ENCODE results near the gene KIF1C.
"Not testable (repeated sequence)": the region's sequence is repeated elsewhere in the genome, so short reads cannot be mapped to it uniquely, and the experiment has no call there.

The KIF1C gene

DNA sequence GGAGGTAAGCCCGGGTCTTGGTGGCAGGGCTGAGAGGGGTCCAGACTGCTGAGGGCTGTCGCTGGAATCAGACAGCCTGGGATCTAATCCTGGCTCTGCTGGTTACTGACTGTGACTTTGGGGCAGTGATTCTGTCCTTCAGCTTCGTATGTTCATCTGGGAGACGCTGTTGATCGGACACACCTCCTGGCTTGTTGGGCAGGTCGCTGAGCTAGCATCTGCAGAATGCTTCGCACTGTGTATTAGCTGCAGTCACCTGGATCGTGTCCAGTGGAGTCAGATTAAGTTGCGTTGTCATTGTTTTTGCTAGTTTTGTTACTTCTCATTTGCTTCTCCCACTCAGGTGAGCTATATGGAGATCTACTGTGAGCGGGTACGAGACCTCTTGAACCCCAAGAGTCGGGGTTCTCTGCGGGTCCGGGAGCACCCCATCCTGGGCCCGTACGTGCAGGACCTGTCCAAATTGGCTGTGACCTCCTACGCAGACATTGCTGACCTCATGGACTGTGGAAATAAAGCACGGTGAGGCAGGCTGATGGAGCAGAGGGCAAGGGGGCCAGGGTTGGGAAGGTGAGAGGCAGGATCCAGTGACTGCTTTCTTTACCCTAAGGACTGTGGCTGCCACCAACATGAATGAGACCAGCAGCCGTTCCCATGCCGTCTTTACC, 4.5 kb downstream of the KIF1C start:
- no peak for DNase-seq

DNA sequence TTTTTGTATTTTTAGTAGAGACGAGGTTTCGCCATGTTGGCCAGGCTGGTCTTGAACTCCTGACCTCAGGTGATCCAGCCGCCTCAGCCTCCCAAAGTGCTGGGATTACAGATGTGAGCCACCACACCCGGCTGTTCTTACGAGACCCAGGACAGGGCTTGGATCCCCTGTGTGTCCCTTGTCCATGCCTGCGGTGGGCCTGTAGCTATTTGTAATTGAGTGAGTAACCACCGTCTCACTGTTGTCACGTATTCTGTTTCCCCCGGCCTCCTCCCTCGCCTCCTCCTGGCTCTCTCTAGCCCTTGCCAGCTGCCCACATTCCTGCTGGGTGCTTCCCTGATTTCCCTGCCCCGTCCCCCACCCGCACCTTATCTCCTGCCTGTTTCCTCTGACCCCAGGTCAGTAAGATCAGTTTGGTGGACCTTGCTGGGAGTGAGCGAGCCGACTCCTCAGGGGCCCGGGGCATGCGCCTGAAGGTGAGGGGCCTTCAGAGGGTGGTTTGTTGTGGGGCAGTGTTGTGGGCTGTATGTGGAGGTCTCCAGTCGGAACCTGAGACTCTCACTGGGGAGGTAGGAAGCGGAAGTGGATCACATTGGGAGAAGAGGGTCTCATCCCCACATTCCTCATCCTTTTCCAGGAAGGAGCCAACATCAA, 5.6 kb downstream of the KIF1C start:
- DNase-seq, result no peak

DNA sequence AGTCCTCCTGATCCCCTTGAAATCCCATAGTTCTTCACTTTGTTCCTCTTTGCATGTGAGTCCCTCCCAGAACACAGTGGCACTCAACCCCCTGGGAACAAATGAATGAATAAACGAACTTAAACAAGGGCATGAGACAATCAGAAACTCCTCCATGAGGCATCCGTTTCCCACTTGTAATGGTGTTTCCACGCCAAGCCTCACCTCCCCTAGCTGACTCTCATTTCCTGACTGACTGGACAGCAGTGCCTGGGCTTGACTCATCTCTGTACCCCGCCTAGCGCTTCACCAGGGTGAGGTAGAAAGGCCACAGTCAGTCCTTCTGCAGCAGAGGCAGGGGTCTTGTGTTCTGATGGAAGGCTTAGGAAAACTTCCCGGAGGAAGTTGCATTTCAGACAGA, 14.2 kb downstream of the KIF1C start:
- no peak for DNase-seq

DNA sequence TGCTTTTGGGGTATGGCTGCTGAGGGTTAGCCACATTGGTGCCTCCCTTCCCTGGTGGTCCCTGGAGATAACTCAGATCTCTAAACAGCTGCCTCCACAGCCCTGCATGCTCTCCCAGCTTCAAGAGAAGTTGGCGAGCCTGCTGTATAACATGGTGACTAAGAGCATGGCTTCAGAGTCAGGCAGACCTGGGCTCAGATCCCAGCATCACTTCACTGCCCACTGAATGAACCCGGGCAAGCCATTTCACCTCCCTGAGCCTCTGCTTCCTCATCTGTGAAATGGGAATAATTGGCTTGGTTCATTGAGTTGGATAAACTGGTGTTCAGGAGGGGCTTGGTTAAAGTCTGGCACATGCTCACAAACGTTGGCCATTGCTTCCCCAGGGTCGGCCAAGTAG, 16.6 kb downstream of the KIF1C start:
- no peak for DNase-seq

DNA sequence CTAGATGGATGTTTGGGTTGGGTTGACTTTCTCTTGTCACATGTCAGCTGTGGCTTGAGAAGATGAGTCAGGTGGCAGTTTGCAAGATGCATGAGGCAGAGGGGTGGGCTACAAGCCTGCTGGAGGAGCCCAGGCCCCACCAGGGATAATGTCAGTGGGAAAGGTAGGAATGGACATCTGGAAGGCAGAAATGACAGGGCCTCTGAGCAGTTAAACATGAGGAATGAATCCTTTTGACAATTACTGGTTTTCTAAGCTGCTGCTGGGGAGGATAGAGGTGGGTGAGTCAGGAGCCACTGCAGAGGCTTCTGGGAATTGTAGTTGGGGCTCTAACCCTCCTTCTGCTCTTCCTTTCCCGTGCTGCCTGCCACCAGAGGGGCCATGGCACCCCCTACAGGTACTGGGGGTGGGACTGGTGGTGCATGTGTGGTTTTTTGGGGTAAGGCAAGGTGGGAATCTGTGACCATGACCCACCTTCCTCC, 21.8 kb downstream of the KIF1C start:
- DNase-seq, result no peak

DNA sequence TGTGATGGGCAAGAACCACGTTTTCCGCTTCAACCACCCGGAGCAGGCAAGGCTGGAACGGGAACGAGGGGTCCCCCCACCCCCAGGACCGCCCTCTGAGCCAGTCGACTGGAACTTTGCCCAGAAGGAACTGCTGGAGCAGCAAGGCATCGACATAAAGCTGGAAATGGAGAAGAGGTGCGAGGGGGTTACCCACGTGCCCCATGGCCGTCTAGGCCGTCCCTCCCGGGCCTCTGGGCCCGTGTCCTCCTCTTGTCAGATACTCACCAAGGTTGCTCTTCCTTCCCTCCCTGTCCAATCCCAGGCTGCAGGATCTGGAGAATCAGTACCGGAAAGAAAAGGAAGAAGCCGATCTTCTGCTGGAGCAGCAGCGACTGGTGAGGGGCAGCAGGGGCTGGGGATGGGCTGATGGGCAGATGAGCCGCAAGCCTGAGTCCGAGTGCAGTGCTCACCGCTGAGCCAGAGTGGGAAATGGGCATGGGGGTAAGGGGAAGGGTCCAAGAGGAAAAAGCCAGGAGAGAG, 22.8 kb downstream of the KIF1C start:
- DNase-seq, result no peak

DNA sequence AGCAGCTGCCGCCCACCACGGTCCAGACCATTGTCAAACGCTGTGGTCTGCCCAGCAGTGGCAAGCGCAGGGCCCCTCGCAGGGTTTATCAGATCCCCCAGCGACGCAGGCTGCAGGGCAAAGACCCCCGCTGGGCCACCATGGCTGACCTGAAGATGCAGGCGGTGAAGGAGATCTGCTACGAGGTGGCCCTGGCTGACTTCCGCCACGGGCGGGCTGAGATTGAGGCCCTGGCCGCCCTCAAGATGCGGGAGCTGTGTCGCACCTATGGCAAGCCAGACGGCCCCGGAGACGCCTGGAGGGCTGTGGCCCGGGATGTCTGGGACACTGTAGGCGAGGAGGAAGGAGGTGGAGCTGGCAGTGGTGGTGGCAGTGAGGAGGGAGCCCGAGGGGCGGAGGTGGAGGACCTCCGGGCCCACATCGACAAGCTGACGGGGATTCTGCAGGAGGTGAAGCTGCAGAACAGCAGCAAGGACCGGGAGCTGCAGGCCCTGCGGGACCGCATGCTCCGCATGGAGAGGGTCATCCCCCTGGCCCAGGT, 24.5 kb downstream of the KIF1C start:
- DNase-seq, result no peak

DNA sequence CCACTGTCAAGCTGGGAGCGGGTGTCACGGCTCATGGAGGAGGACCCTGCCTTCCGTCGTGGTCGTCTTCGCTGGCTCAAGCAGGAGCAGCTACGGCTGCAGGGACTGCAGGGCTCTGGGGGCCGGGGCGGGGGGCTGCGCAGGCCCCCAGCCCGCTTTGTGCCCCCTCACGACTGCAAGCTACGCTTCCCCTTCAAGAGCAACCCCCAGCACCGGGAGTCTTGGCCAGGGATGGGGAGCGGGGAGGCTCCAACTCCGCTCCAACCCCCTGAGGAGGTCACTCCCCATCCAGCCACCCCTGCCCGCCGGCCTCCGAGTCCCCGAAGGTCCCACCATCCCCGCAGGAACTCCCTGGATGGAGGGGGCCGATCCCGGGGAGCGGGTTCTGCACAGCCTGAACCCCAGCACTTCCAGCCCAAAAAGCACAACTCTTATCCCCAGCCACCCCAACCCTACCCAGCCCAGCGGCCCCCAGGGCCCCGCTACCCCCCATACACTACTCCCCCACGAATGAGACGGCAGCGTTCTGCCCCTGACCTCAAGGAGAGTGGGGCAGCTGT, 25.9 kb downstream of the KIF1C start:
- DNase-seq, result no peak

DNA sequence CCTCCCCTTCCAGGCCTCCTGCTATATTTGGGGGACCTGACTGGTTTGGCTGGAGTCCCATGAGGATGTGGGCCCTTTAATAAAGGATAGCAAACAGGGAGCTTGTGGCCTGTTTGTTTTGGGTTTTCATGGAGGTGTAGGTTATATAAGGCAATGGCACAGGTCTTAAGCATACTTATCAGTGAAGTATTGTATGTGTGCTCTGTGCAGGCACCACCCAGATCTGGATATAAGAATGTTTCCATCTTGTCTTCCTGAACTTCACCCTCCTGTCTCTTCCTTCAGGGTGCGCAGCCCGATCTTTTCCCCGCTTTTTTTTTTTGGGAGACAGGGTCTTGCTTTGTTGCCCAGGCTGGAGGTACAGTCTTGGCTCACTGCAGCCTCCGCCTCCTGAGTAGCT, 26.9 kb downstream of the KIF1C start:
- DNase-seq, result no peak

DNA sequence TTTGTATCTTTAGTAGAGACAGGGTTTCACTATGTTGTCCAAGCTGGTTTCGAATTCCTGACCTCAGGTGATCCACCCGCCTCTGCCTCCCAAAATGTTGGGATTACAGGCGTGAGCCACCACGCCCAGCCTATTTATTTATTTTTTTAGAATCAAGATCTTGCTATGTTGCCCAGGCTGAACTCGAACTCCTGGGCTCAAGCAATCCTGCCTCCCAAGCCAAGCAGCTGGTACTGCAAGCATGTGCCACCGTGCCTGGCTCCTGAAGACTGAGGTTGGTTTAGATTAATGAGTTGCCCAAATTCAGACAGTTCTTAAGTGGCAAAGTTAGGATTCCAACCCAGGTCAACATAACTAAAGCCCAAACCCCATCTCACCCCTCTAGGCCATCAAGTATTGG, 29.5 kb downstream of the KIF1C start:
- DNase-seq, result no peak

DNA sequence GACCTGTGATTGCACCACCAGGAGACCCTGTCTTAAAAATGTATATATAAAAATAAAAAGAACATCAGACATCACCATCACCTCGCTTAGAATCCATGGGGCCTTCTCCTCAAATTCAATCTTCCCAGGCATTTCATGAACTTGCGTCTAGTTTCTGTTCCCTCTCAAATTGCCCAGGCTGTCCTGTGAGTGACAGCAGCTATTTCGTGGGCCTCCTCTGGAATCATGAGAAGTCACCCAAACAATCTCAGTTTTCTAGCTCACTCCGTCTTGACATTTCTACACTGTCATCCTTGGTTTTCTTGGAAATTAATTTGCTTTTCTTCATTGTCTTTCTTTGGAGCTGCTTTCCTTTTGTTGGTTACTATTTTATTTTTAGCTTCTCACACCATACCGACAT, 30.2 kb downstream of the KIF1C start:
- no peak for DNase-seq

DNA sequence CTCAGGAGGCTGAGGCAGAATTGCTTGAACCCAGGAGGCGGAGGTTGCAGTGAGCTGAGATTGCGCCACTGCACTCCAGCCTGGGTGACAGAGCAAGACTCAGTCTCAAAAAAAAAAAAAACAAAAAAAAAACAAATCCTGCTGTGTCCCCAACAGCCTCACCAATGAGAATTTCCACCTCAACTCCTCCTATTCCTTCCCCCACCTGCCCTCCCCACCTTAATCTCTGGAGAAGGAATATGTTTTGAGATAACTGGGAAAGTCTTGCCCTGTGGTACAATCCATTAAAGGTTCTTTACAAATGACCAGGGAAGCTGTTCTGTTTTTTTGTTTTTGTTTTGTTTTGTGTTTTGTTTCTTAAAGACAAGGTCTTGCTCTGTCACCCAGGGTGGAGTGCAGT, 32.4 kb downstream of the KIF1C start:
- DNase-seq, result not testable (repeated sequence)

DNA sequence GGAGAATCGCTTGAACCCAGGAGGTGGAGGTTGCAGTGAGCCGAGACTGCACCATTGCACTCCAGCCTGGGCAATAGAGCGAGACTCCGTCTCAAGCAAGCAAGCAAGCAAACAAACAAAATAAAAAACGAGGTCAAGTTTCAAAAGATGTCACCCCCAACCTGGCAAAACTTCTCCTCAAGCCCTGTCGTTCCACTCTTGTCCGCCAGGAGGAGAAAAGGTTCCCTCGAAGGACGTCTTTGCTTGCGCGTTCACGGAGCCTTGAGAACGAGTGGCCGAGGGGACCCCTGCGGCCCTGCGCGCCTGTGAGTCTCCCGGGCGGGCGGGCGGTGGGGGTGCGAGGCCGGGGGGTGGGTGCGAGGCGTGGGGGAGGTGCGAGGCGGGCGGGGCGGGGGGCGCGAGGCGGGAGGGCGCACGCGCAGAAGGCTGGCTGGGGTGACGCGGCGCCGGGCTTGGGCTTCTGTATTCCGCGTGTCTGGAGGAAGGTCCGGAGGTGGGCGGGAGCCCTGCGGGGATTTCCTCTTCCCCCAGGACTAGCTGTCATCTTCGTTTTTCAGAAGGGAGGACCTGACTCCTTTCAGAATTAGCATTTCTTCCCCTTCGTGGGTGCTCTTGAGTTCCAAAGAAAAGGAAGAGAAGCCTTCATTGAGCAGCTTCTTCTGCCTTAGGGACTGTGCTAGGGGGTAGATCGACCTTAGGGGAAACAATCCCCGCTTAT, 33.8 kb downstream of the KIF1C start:
- peak; percentile 89 for DNase-seq

DNA sequence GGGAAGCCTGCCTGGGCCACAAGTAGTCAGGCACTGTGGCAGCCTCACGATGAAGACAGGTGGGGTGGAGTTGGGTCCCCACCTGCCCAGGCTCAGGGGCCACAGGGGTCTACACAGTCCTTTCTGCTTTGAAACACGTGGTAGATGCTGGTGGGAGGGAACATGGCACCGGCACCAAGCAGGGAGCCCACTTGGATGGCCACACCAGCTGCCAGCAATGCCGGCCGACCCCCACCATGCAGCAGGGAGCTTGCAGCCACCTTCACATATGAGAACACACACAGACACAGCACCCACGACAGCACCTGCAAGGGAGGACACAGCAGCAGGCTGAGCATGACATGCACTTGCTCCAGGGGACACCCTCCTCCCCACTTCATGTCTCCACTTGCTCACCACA, 35.1 kb downstream of the KIF1C start:
- DNase-seq, result no peak

DNA sequence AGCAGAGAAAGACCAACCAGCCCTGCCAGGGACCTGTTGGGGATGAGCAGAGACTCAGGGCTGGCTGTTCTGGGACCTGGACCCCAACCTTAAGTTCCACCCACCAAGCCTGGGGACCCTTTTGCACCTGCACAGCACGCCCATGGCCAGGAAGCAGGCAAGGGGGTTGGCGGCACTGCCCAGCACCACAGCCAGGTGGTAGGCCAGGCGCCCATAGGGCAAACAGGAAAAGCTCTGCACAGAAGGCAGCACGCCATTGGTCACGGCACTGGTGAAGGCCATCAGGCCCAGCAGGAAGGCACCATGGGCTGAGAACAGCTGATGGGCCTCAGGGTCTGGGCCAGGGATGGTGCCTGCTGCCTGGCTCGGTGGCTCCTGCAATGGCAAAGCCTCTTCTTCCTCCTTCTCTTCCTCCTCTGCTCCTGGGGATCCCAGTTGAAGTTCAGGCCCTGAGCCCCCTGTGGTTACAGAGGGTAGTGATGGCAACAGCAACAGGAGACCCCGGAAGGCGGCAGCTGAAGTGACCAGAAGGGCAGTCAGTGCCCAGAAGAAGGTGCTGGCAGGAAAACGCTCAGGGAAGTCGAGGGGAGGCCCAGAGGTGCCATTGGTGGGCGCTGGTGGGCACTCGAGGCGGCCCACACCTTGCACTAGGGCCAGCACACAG, 35.7 kb downstream of the KIF1C start:
- no peak for DNase-seq

DNA sequence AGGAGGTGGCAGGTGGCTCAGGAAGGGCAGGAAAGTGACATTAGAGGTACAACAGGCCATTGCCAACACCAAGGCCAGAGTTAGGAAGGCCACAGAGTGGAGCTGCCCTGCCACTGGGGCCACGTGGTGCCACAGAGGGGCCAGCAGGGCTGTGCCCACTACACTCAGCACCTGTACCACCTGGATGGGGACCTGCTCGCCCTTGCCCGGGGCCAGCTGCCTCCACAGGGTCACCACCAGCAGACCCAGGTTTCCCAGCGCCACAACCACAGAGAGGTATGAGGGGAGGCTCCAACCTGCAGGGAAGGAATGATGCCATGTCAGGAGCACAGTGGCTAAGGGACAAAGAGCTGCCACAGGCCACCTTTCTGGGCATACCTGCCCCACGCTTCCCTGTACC, 36.3 kb downstream of the KIF1C start:
- DNase-seq, result no peak

DNA sequence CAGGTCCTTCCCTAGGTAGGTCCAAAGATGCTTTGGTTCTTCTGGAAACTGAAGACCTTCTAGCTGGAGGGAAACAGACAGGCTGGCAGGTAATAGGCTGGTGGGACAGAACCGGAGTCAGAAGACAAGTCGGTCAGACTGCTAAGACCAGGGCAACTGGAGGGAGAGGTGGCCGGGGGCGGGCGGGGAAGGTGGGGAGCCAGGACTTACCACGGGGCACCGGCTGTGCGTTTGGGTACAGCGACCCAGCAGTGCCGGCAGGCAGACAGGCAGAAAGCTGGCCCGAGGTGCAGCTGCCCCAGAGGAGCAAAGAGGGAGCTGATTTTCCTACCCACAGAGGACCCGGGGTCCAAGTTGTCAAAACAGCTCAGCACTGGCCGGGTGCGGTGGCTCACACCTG, 36.9 kb downstream of the KIF1C start:
- no peak for DNase-seq

DNA sequence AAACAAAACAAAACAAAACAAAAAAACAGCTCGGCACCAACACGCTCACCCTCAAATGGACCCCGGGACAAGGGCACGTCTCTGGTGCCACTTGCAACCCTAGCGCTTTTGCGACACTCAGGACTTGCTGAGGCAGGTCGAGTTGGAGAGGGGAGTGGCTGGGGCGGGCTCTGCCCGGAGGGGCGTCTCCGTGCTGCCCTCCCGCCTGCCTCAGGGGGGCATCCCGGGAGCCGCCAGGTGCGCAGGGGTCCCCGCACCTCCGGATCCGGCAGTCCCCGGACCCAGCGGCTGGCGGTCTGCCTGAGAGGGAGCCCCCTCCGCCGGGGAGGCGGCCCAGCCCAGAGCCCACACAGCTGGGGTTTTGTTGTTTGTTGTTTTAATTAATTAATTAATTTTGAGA, 37.6 kb downstream of the KIF1C start, which contains the start of gene SLC52A1:
Gene SLC52A1 (minus strand): TSS at position 112 of the 400 bp plus-strand sequence. CDS start 820 bp downstream, outside the sequence.
- DNase-seq, result no peak

DNA sequence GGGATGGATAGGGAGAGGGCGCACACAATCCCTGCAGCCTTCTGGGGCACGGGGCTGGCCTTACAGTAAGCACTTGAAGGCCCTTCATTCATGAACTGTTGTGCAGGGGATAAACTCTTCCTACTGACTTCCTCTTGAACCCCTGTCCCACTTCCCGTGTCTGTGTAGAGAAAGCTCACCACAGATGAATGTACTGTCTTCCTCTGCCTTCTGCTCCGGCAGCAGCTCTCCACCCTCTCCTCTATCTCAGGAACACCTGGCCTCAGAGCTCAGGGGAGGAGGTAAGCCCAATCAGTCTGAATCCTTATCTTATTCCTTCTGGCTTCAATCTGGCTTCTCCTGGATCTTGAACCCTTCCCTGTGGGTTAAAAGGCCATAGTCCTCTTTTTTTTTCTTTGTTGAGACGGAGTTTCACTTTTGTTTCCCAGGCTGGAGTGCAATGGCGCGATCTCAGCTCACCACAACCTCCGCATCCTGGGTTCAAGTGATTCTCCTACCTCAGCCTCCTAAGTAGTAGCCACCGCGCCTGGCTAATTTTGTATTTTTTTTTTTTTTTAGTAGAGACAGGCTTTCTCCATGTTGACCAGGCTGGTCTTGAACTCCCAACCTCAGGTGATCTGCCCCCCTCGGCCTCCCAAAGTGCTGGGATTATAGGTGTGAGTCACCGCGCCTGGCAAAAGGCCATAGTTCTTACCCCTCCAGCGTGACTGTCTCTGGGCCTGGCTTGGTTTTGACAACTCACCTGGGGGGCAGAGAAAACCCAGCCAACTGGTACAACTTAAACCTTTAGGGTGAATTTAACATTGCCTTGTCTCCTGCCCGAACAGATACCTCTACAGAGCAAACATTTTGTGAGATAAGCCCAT, 44.6 kb downstream of the KIF1C start:
- DNase-seq, result no peak

DNA sequence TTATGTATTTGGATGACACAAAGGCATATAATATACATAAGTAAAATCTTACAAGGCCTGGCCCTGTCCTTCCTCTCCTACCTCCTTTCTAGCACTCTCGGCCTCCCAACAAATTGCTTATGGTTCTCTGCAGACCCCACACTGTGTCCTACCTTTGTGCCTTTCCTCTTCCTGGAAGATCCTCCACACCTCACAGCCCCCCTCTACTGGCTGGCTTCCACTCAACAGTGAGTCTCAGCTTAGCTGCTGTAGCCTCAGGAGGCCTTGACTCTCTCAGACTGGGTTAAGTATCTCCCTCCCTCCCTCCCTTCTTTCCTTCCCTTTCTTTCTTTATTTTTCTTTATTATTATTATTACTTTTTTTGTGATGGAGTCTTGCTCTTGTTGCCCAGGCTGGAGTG, 45.8 kb downstream of the KIF1C start:
- DNase-seq, result no peak

DNA sequence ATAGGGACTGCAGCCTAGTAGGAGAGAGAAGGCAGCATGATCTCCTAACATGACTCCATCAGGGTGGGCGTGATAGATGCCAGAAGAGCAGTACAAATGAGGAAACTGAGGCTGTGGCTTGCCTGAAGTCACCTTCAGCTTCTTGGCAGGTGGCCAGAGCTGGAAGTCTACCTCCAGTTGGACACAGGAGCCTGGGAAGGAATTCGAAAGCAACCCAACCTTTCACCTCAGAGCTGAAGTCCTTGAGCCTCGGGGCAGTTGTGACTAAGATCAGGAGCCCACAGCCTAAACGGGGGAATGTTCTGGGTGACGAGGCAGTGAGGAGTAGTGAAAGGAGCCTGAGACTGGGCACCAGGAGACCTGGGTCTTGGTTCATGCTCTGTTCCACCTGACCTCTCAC, 46.9 kb downstream of the KIF1C start:
- DNase-seq, result no peak

DNA sequence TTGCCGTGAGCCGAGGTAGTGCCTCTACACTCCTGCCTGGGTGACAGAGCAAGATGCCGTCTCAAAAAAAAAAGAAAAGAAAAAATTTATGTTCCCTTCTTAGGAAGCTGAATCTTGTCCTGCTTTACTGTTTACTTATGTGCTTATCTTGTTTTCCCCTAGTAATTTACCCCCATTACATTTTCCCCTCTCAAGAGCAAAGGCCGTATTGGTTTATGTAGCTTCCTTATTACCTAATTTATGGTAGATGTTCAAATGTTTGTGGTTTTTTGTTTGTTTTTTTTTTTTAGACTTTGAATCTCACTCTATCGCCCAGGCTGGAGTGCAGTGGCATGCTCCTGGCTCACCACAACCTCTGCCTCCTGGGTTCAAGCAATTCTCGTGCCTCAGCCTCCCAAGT, 47.7 kb downstream of the KIF1C start:
- no peak for DNase-seq
